Activated CD8-positive, alpha-beta T cell treated with anti-CD3 and anti-CD28 coated beads for 36 hours (primary cell): Measurements from ENCODE around the gene NDEL1. TPM values are rescaled to one million over a fixed set of nuclear protein-coding genes. Genes with fewer than 3 reads are reported as not detected.

ENCODE experiments used
- ATAC-seq: fragments of 200-7000 bp; cut with Tn5 transposase; one replicate; pipeline ENCODE4 v1.10.0; 2021; ENCODE audit warnings: mild to moderate bottlenecking, moderate library complexity
- CTCF ChIA-PET: fragments of 350-600 bp; sonication (Branson Sonifier 250); formaldehyde crosslinking; loops from one replicate; lab custom pipeline; 2021; ENCODE audit warnings: antibody characterized with exemption; lab: Charles Lee
- POLR2A ChIA-PET: fragments of 350-600 bp; sonication (Branson Sonifier 250); formaldehyde crosslinking; loops from one replicate; lab custom pipeline; 2021; ENCODE audit warnings: antibody characterized with exemption; lab: Charles Lee
- DNase-seq: peaks from one replicate; pipeline ENCODE4 v3.0.0-alpha.2; 2020
- H3K27ac Mint-ChIP-seq: one replicate; pipeline ENCODE4 v1.8.0; 2021; ENCODE audit warnings: mild to moderate bottlenecking, mixed read lengths
- H3K27me3 Mint-ChIP-seq: one replicate; pipeline ENCODE4 v1.8.0; 2021; ENCODE audit warnings: mixed read lengths
- H3K36me3 Mint-ChIP-seq: one replicate; pipeline ENCODE4 v1.8.0; 2021; ENCODE audit warnings: low read depth, mixed read lengths
- H3K4me1 Mint-ChIP-seq: one replicate; pipeline ENCODE4 v1.8.0; 2021; ENCODE audit warnings: low read depth, mixed read lengths
- H3K4me3 Mint-ChIP-seq: one replicate; pipeline ENCODE4 v1.8.0; 2021; ENCODE audit warnings: mild to moderate bottlenecking, moderate library complexity, mixed read lengths
- H3K9me3 Mint-ChIP-seq: one replicate; pipeline ENCODE4 v1.8.0; 2021; ENCODE audit warnings: mixed read lengths
- CTCF ChIP-seq: fragments of 200-600 bp; IDR thresholded peaks from one replicate; pipeline ENCODE4 v1.8.0; 2022; ENCODE audit warnings: antibody characterized with exemption, mild to moderate bottlenecking
- intact Hi-C: fragments of 100-400 bp; cut with micrococcal nuclease; formaldehyde crosslinking; loops from one replicate; pipeline ENCODE4 v1.10.0; 2022
- total RNA-seq, 2 experiments: library from RNA; stranded (reverse); gene quantifications; one replicate each; pipeline ENCODE4 v1.2.3, GENCODE V29; 2021

The NDEL1 gene
- total RNA-seq, 2 experiments from 2014 or later = 48.1 to 53.9 TPM

- Mint-ChIP-seq H3K36me3 (no peaks in the 10 kb centered on the region), H3K9me3 (no peaks in the 10 kb centered on the region), H3K4me1 (peaks cover 11% of the 10 kb centered on the region), H3K27ac (no peak overlapping the region), H3K27me3 (peaks cover 9% of the 10 kb centered on the region), H3K4me3 (no peak overlapping the region)
- no peak for TF ChIP-seq CTCF
- ChIA-PET POLR2A (interaction anchor here (0.5 kb wide), 1 partner anchor 33 kb away, joined by 3 read pairs; no protein-coding TSS in a partner anchor), CTCF (interaction anchor here (1.5 kb wide), 1 partner anchor 338 kb away, joined by 6 read pairs; no protein-coding TSS in a partner anchor)
- intact Hi-C loops = no loop called here
- no peak for DNase-seq
- no peak for ATAC-seq
Observed at GRCh38 chr17:8408371-8408770, 27.3 kb upstream of the NDEL1 start.

- Mint-ChIP-seq H3K27me3 (peaks cover 9% of the 10 kb centered on the region), H3K36me3 (no peaks in the 10 kb centered on the region), H3K4me3 (no peak overlapping the region), H3K27ac (no peak overlapping the region), H3K4me1 (peaks cover 13% of the 10 kb centered on the region), H3K9me3 (no peaks in the 10 kb centered on the region)
- ChIA-PET CTCF (interaction anchor here (0.5 to 3.4 kb wide), 46 partner anchors 8 to 588 kb away, joined by 3 to 39 read pairs (median 4); partner anchors contain the start of genes NDEL1, RNF222 and SLC25A35), POLR2A (interaction anchor here (1.5 kb wide), 1 partner anchor 336 kb away, joined by 3 read pairs; no protein-coding TSS in a partner anchor)
- peak; percentile 96 for TF ChIP-seq CTCF
- ATAC-seq (peak; percentile 85), DNase-seq (peak; percentile 84)
- intact Hi-C loops = loop anchor here (5.0 kb wide), 1 partner anchor 337 kb away; no protein-coding TSS in a partner anchor
Observed at GRCh38 chr17:8409966-8410882, 25.5 kb upstream of the NDEL1 start.

- no peak for ATAC-seq
Observed at GRCh38 chr17:8410883-8411238, 24.8 kb upstream of the NDEL1 start.

GRCh38 chr17:8412089-8412488 lies 23.6 kb upstream of the NDEL1 start:
- no peak for TF ChIP-seq CTCF
- Mint-ChIP-seq H3K27ac (no peak overlapping the region), H3K27me3 (peaks cover 12% of the 10 kb centered on the region), H3K36me3 (no peaks in the 10 kb centered on the region), H3K9me3 (no peaks in the 10 kb centered on the region), H3K4me3 (no peak overlapping the region), H3K4me1 (peaks cover 13% of the 10 kb centered on the region)
- intact Hi-C loops = loop anchor here (5.0 kb wide), 1 partner anchor 335 kb away; no protein-coding TSS in a partner anchor
- CTCF ChIA-PET = interaction anchor here (0.9 to 3.4 kb wide), 2 partner anchors 23 to 335 kb away, joined by 3 to 39 read pairs; no protein-coding TSS in a partner anchor
- DNase-seq (no peak), ATAC-seq (no peak)
- POLR2A ChIA-PET = interaction anchor here (1.3 to 1.5 kb wide), 2 partner anchors 30 to 35 kb away, joined by 3 read pairs; partner anchors contain the start of gene KRABD2

More at GRCh38 chr17:8410883-8411238, 24.8 kb upstream of the NDEL1 start:
- Mint-ChIP-seq H3K36me3 (no peaks in the 10 kb centered on the region), H3K27me3 (peaks cover 9% of the 10 kb centered on the region), H3K9me3 (no peaks in the 10 kb centered on the region), H3K4me1 (peaks cover 13% of the 10 kb centered on the region), H3K4me3 (no peak overlapping the region), H3K27ac (no peak overlapping the region)
- no peak for TF ChIP-seq CTCF
- intact Hi-C loops = loop anchor here (5.0 kb wide), 1 partner anchor 336 kb away; no protein-coding TSS in a partner anchor
- ChIA-PET POLR2A (interaction anchor here (1.5 kb wide), 1 partner anchor 335 kb away, joined by 3 read pairs; no protein-coding TSS in a partner anchor), CTCF (interaction anchor here (1.0 to 3.4 kb wide), 25 partner anchors 10 to 587 kb away, joined by 3 to 39 read pairs (median 6); partner anchors contain the start of gene RNF222)
- DNase-seq = no peak
